ENCODE results near the gene DRC1. TPM values are rescaled to one million over a fixed set of nuclear protein-coding genes. Genes with fewer than 3 reads are reported as not detected.

The DRC1 gene
- total and polyA plus RNA-seq, 2 of the 13 experiments (the other 11 are each of a cell fraction or from before 2014, with no cell fraction given): 0.07 TPM; not detected in 1

GRCh38 chr2:26461601-26462023 is 59.9 kb downstream of the DRC1 start:
- TF ChIP-seq NFE2L1 (CRISPR knock-in tag; IDR thresholded peaks at IDR 0.05; ENCODE audit: borderline replicate concordance): no peak
- TF ChIP-seq KLF15 (CRISPR knock-in tag; IDR thresholded peaks at IDR 0.05; ENCODE audit: borderline replicate concordance): no peak
- no peak for TF ChIP-seq EP300 (IDR thresholded peaks at IDR 0.05; ENCODE audit: low read depth in 2 of 2, low read length in 2 of 2)
- no peak for TF ChIP-seq EP300 (CRISPR knock-in tag; IDR thresholded peaks at IDR 0.05; ENCODE audit: borderline replicate concordance)
- TF ChIP-seq NRL (CRISPR knock-in tag; IDR thresholded peaks at IDR 0.05; ENCODE audit: borderline replicate concordance): no peak
- TF ChIP-seq ZSCAN21 (CRISPR knock-in tag; IDR thresholded peaks at IDR 0.05; ENCODE audit: borderline replicate concordance): no peak
- no peak for TF ChIP-seq SAFB2 (CRISPR knock-in tag; IDR thresholded peaks at IDR 0.05; ENCODE audit: borderline replicate concordance, low read depth)
- TF ChIP-seq ETV5 (CRISPR knock-in tag; IDR thresholded peaks at IDR 0.05; ENCODE audit: borderline replicate concordance): no peak
- no peak for TF ChIP-seq HDAC2 (CRISPR knock-in tag; IDR thresholded peaks at IDR 0.05)
- TF ChIP-seq KDM4B (CRISPR knock-in tag; IDR thresholded peaks at IDR 0.05): no peak
- no peak for TF ChIP-seq ZNF232 (CRISPR knock-in tag; IDR thresholded peaks at IDR 0.05; ENCODE audit: borderline replicate concordance)
- TF ChIP-seq EZH2 (conservative IDR thresholded peaks at IDR 0.05; ENCODE audit: low read depth, low read length): no peak
- no peak for TF ChIP-seq ZNF329 (CRISPR knock-in tag; IDR thresholded peaks at IDR 0.05; ENCODE audit: low read depth)
- no peak for TF ChIP-seq ZNF451 (CRISPR knock-in tag; IDR thresholded peaks at IDR 0.05)
- TF ChIP-seq ZNF775 (CRISPR knock-in tag; IDR thresholded peaks at IDR 0.05; ENCODE audit: borderline replicate concordance): no peak
- no peak for TF ChIP-seq PTBP1 (IDR thresholded peaks at IDR 0.05; ENCODE audit: low read depth, low read length, poor library complexity, severe bottlenecking)
- no peak for TF ChIP-seq TAF15 (IDR thresholded peaks at IDR 0.05; ENCODE audit: low read depth, low read length, poor library complexity, severe bottlenecking)
- H3K27ac ChIP-seq (ENCODE audit: extremely low read length, insufficient read depth, low read length): no peak overlapping the region
- H3K4me1 ChIP-seq (ENCODE audit: insufficient read depth, low read length): peaks cover 44% of the 10 kb centered on the region
- no peak overlapping the region for H2AFZ ChIP-seq (ENCODE audit: low read length)
- H3K4me3 ChIP-seq (replicated peaks in 1 of 3; ENCODE audit: insufficient read depth in 1 of 3, low read depth in 2 of 3, low read length in 3 of 3): no peak overlapping the region
- no peak for DNase-seq (ENCODE audit: low spot score)
- intact Hi-C loops (cut with micrococcal nuclease; ENCODE audit: unreplicated experiment): loop anchor here (10.0 kb wide), 1 partner anchor 507 kb away; no protein-coding TSS in a partner anchor
- H4K20me1 ChIP-seq (ENCODE audit: insufficient read depth, low read length): no peaks in the 10 kb centered on the region
- H3K4me2 ChIP-seq (ENCODE audit: low read depth, low read length): no peak overlapping the region
- no peaks in the 10 kb centered on the region for H3K9me3 ChIP-seq (ENCODE audit: low read length)
- CTCF ChIA-PET (ENCODE audit: low intra/inter-chr PET ratio, low total read pairs): no interaction called here
- BruUV-seq (replicated peaks): no TSS peak
- FAIRE-seq: no peak
- 76% methylated on average over 19 of the region's 19 CpGs for WGBS (ENCODE audit: low lambda C conversion rate)
- H3K36me3 ChIP-seq (replicated peaks in 1 of 2; ENCODE audit: control insufficient read depth in 1 of 2, insufficient read depth in 2 of 2, low read length in 2 of 2): no peaks in the 10 kb centered on the region
- H3K79me2 ChIP-seq (ENCODE audit: insufficient read depth, low read length): no peaks in the 10 kb centered on the region
- H3K9ac ChIP-seq (ENCODE audit: insufficient read depth, low read depth, low read length): no peak overlapping the region
- ATAC-seq: no peak
- in situ Hi-C loops (cut with HindIII; ENCODE audit: extremely low pct_ligation_motif_present, low pct_unique_long_range_greater_than_20kb): loop anchor here (10.0 kb wide), 1 partner anchor 227 kb away; no protein-coding TSS in a partner anchor
- no peaks in the 10 kb centered on the region for H3K27me3 ChIP-seq (ENCODE audit: control insufficient read depth in 1 of 2, insufficient read depth in 2 of 2, low read length in 2 of 2)
- POLR2A ChIA-PET: no interaction called here
